ENCODE results near the gene KLHL10. TPM values are rescaled to one million over a fixed set of nuclear protein-coding genes. Genes with fewer than 3 reads are reported as not detected.
"Not testable (repeated sequence)": the region's sequence is repeated elsewhere in the genome, so short reads cannot be mapped to it uniquely, and the experiment has no call there.

KLHL10 gene
- total and polyA plus RNA-seq, 9 donors: 0.13 to 0.60 (median 0.23) TPM

DNA sequence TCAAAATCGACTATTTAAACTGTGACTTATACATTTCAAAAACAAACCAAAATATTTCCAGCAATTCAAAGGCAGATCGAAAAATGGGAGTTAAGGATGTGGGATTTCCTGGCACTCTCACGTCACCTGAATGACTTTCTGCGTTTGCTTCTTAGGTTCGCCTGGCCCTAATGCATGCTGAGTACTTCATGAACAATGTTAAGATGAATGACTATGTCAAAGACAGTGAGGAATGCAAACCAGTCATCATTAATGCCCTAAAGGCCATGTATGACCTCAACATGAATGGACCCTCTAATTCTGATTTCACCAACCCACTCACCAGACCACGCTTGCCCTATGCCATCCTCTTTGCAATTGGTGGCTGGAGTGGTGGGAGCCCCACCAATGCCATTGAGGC, 7.3 kb downstream of the KLHL10 start:
- DNase-seq: no peak
- no peak for TF ChIP-seq POLR2A (IDR thresholded peaks at IDR 0.05)
- TF ChIP-seq, protein P1, sequence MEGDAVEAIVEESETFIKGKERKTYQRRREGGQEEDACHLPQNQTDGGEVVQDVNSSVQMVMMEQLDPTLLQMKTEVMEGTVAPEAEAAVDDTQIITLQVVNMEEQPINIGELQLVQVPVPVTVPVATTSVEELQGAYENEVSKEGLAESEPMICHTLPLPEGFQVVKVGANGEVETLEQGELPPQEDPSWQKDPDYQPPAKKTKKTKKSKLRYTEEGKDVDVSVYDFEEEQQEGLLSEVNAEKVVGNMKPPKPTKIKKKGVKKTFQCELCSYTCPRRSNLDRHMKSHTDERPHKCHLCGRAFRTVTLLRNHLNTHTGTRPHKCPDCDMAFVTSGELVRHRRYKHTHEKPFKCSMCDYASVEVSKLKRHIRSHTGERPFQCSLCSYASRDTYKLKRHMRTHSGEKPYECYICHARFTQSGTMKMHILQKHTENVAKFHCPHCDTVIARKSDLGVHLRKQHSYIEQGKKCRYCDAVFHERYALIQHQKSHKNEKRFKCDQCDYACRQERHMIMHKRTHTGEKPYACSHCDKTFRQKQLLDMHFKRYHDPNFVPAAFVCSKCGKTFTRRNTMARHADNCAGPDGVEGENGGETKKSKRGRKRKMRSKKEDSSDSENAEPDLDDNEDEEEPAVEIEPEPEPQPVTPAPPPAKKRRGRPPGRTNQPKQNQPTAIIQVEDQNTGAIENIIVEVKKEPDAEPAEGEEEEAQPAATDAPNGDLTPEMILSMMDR (IDR thresholded peaks at IDR 0.05): no peak
- TF ChIP-seq EP300 (IDR thresholded peaks at IDR 0.05): no peak
- H3K4me1 ChIP-seq (ENCODE audit: insufficient read depth): peaks cover 2% of the 10 kb centered on the region
- no peaks in the 10 kb centered on the region for H3K36me3 ChIP-seq
- H3K27me3 ChIP-seq: no peaks in the 10 kb centered on the region
- no peak overlapping the region for H3K4me3 ChIP-seq
- WGBS, 3 donors: 92 to 94% (median 93%) methylated on average over 6 of the region's 6 CpGs
- intact Hi-C loops (cut with DNase I): no loop called here
- H3K9me3 ChIP-seq: no peaks in the 10 kb centered on the region
- H3K27ac ChIP-seq: no peak overlapping the region

DNA sequence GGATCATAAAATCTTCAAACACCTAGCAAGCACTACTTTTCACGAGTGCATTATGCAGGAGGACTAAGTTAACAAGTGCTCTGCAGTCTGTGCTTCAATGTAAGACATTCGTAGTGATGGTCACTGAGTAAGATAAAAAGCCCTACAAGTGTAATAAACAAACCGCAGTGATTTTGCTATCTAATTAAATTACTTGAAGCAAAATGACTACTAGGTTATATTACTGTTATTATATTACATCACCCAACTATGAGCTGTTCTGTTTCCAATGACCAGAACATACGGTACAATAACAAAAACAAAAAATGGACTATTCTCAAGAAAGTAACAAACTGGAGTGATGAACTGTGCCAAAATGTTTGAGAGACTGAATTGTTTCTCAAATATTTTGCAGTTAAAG, 11.2 kb downstream of the KLHL10 start:
- no peak overlapping the region for H3K4me3 ChIP-seq
- no peak for DNase-seq
- intact Hi-C loops (cut with DNase I): no loop called here
- TF ChIP-seq POLR2A (IDR thresholded peaks at IDR 0.05): no peak
- no peak for TF ChIP-seq EP300 (IDR thresholded peaks at IDR 0.05)
- TF ChIP-seq, protein P1 (IDR thresholded peaks at IDR 0.05): no peak
- H3K27ac ChIP-seq: no peak overlapping the region
- WGBS, 3 donors: 18 to 38% (median 25%) methylated on average over 4 of the region's 4 CpGs
- H3K36me3 ChIP-seq: no peaks in the 10 kb centered on the region
- H3K4me1 ChIP-seq (ENCODE audit: insufficient read depth): peaks cover 3% of the 10 kb centered on the region
- H3K27me3 ChIP-seq: no peaks in the 10 kb centered on the region
- H3K9me3 ChIP-seq: no peaks in the 10 kb centered on the region

DNA sequence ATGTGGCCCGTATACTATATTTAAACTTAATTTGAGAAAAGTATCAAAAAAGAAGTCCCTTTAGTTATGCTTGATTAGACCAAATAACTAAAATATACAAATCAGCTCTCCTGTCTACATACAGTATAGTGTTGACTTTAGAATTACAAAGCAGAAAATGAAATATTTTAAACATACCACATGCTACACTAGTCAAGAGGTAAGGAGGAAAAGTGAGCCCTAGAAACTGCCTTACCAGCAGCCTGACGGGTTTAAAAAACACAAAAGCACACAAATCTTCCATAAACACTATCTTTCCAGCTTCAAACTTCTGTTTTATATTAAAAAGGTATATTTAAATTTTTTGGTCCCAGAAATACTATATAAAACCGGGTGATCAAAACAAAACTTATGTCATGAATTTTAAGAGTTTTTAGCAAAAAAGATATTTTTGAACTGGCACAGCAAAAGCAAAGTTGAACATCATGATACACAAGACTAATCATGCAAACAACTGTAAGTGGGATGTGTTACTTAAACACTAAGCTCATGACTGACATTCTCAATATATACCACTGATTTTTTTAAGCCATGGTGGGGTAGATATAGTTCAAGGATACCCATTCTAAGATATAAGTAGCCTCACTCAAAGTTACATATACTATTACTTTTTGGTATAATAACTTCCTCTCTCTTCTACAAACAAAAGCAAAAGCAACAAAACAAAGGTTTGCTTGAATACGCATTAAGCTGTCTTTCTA, 11.8 kb downstream of the KLHL10 start:
- WGBS, 3 donors: 44 to 51% (median 44%) methylated on average over 4 of the region's 4 CpGs
- DNase-seq: no peak

DNA sequence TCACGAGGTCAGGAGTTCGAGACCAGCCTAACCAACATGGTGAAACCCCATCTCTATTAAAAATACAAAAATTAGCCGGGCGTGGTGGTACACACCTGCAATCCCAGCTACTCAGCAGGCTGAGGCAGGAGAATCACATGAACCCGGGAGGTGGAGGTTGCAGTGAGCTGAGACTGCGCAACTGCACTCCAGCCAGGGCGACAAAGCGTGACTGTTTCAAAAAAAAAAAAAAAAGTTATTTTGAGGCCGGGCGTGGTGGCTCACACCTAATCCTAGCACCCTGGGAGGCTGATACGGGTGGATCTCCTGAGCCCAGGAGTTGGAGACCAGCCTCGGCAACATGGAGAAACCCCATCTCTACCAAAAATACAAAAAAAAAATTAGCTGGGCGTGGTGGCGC, 13.8 kb downstream of the KLHL10 start:
- intact Hi-C loops (cut with DNase I): not testable (repeated sequence)

More for the DNA sequence above, 11.8 kb downstream of the KLHL10 start:
- no peaks in the 10 kb centered on the region for H3K27me3 ChIP-seq
- H3K4me1 ChIP-seq (ENCODE audit: insufficient read depth): peaks cover 3% of the 10 kb centered on the region
- H3K27ac ChIP-seq: no peak overlapping the region
- TF ChIP-seq POLR2A (IDR thresholded peaks at IDR 0.05) (no peak), EP300 (IDR thresholded peaks at IDR 0.05) (no peak)
- TF ChIP-seq, protein P1 (IDR thresholded peaks at IDR 0.05): no peak
- intact Hi-C loops (cut with DNase I): no loop called here
- H3K4me3 ChIP-seq: no peak overlapping the region
- H3K9me3 ChIP-seq: no peaks in the 10 kb centered on the region
- H3K36me3 ChIP-seq: no peaks in the 10 kb centered on the region

DNA sequence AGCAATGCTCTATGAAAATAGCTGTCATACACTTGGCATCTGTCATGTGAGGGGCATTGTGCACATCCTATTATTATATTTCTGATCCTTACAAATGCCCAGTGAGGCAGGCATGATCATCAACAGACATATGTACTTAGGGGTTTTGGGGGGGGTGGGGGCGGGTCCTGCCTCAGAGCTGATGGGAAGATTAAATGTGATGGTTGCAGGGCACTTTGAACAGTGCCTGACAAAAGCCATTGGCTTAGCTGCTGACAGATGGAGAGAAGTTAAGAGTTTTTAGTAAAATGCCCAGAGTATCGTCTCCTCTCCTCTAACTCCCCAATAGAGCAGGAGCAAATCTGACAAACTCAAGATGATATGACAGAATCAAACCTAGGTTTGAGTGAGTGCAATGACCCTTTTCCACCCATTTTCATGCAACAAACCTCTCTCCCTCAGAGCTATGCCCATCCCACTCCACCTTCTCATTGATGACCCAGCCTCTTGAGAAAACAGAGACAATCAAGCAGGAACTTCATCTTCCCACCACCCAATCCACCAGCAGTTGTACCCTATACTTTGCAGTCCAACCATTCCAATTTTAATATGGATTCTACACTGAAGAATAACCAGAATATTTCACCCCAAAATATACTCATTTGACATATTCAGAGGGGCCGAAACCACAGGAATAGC, 22.8 kb downstream of the KLHL10 start:
- intact Hi-C loops (cut with DNase I): loop anchor here in 1 of 4 donors (10.0 kb wide), 1 partner anchor 56 kb away; no protein-coding TSS in a partner anchor
- TF ChIP-seq, protein P1 (IDR thresholded peaks at IDR 0.05): no peak
- TF ChIP-seq EP300 (IDR thresholded peaks at IDR 0.05) (no peak), POLR2A (IDR thresholded peaks at IDR 0.05) (no peak)
- Histone ChIP-seq H3K27ac (no peak overlapping the region), H3K4me1 (ENCODE audit: insufficient read depth) (peaks cover 12% of the 10 kb centered on the region), H3K27me3 (no peaks in the 10 kb centered on the region), H3K36me3 (no peaks in the 10 kb centered on the region), H3K4me3 (no peak overlapping the region), H3K9me3 (no peaks in the 10 kb centered on the region)
- DNase-seq: no peak
- 81 to 87% (median 86%) methylated on average over 3 of the region's 3 CpGs for WGBS, 3 donors

More for the DNA sequence above, 13.8 kb downstream of the KLHL10 start:
- H3K4me3 ChIP-seq; H3K27ac ChIP-seq; H3K9me3 ChIP-seq; H3K4me1 ChIP-seq (ENCODE audit: insufficient read depth); DNase-seq; H3K36me3 ChIP-seq; H3K27me3 ChIP-seq: not testable (repeated sequence)
- 95 to 97% (median 96%) methylated on average over 14 of the region's 14 CpGs for WGBS, 3 donors

Measured in ovary (tissue), 9 donors.